GM19240 (cell line): Measurements from ENCODE around the gene TIMP1.
"Not testable (repeated sequence)": the region's sequence is repeated elsewhere in the genome, so short reads cannot be mapped to it uniquely, and the experiment has no call there.

Experiments
- DNase-seq: peaks from one replicate; pipeline ENCODE4 v3.0.0; 2011; ENCODE audit warnings: low spot score; ENCODE audit not compliant: insufficient read length

Gene TIMP1

GRCh38 chrX:47603125-47603524 lies 20.9 kb downstream of the TIMP1 start:
- not testable (repeated sequence) for DNase-seq

GRCh38 chrX:47605024-47605423 lies 22.8 kb downstream of the TIMP1 start:
- DNase-seq = no peak

DNA sequence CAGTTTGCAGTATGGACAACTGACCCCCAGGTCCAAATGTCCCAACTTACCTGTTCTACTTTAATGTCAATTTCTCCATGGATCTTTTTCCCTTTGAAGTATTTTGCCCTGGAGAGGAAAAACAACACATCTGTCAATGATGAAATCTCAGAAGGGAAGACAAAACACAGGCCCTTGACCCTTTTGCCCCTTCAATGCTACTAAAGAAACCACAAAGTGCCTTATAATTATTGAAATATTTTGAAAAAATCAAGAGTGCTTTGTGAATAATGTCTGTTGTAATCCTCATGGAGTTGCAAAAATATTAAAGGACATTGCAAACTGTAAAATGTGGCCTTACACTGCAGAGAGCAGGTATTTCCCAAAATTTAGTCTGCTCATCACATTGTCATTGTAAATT lies 24.9 kb downstream of the TIMP1 start:
- no peak for DNase-seq

DNA sequence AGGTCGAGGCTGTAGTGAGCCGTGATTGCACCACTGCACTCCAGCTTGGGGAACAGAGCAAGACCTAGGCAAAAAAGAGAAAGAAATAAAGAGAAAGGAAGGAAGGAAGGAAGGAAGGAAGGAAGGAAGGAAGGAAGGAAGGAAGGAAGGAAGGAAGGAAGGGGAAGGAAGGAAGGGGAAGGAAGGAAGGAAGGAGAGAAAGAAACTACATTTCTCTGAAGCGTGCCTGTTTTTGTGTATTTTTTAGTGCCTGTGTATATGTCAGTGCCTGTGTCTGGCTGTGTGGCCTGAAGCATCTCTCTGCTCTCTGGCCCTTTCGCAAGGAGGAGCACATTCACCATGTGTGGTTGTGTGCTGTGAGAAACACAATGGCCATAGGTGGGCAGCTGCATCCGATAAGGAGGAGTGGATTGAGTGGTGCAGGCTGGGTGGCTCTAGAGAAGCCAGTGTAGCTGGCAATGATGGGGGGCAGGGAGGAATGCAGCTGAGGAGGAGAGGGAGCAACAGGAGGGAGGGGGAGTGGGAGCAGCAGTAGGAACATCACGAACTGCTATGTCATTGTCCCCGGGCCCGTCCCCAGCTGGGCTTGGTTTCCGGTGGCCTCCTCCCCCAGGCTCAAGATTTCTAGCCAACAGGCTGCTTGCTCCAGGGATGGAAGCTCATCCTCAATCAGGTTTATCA lies 26.0 kb downstream of the TIMP1 start:
- no peak for DNase-seq

DNA sequence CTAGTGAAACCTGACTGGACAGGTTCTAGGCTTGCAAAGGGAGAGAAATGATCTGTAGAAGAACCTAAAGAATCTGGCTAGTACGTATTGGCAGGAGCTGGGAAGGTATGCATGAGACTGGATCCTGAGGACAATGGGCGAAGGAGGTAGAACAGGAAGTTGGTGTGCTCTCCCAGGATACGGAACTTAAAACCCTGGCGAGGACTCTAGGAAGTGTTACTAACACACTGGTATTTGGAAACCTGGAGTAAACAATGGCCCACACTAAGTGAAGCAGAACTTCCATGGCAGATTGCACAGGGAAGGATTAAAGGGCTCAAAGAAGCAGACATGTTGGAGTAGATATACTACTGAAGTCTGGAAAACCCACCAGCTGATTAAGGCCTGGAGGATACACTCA lies 28.3 kb downstream of the TIMP1 start:
- DNase-seq = no peak

GRCh38 chrX:47611489-47611888 lies 29.3 kb downstream of the TIMP1 start:
- DNase-seq = no peak

DNA sequence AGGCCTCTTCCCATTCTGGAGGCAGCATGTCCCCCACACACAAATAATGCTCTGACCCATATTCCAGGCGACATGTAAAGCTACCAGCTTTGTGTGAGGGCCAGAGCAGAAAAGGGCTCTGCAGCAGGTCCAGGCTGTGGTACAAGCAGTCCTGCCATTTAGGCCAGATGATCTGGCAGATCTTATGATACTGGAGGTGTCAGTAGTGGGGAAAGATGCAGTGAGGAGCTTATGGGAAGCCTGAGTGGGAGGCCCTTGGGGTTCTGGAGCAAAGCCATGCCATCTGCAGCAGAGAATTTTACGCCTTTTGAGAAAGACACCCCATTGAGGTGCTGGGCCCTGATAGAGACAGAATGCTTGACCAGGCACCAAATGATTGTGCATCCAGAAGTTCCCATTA lies 29.7 kb downstream of the TIMP1 start:
- DNase-seq = no peak

DNA sequence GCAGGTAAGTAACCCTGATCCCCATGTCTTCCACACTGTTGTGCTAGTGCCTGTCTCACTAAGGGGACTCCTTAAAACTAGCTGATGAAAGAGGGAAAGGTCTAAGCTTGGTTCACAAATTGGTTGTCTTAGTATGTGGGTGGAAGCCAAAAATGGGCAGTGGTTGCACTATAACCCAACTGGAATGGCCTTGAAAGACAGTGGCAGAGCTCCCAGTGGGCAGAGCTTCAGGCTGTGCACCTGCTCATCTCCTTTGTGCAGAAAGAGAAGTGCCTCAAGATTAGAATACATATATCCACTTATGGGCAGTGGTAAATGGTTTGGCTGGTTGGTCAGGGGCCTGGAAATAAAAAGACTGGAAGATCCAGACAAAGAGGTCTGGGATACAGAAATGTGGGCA lies 30.2 kb downstream of the TIMP1 start:
- no peak for DNase-seq

- no peak for DNase-seq
Measured at GRCh38 chrX:47613082-47613481, 30.8 kb downstream of the TIMP1 start.

- no peak for DNase-seq
Measured at GRCh38 chrX:47614618-47615017, 32.4 kb downstream of the TIMP1 start.

DNA sequence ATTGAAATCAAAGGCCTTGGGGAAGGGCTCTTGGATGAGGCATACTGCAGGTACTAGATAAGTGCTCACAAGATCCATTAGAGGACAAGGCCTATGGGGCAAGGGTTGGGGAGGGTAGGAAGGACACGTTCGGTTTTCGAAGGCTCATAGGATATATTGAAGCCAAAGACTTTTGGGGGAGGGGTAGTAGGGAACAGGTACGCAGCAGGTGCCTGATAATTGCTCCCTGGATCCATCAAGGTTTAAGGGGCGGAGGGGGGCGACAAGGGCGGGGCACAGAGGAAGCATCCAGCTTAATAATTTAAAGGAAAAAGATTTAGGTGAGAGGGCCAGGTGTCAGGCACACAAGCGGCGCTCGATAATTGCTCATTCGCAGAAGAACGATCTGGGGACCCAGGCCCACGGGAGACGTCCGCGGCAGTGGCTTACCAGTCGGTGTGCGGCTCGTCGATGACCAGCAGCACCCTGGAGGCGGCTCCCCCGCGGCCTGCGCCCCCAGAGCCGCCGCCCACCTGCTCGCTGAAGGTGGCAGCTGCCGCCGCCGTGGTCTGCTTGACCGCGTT lies 36.8 kb downstream of the TIMP1 start:
- no peak for DNase-seq

GRCh38 chrX:47619486-47620302 lies 37.5 kb downstream of the TIMP1 start, which contains the start of gene SYN1:
TSS of gene SYN1 (minus strand) at chrX:47619857. CDS start at chrX:47619728, 129 bp downstream.
- peak; percentile 76 for DNase-seq

DNA sequence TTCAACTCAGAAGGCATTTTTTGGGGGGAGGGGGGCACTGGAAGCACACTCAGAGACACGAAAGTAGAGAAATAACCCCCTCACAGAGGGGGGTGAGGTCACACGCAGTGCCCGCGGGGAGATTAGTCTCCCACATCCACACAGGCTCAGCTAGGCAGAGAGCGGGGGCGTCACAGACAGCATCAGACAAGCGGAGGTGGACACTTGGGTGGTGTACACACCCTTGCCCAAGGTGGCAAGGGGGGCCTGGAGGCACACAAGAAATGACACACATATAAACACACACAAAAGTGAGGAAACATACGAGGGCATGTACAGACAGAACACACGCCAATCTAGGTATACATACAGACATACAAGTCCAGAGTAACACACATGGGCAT lies 38.1 kb downstream of the TIMP1 start:
- no peak for DNase-seq

GRCh38 chrX:47621851-47622250 lies 39.6 kb downstream of the TIMP1 start:
- DNase-seq = no peak

GRCh38 chrX:47623540-47624027 lies 41.3 kb downstream of the TIMP1 start:
- no peak for DNase-seq

- DNase-seq = no peak
Measured at GRCh38 chrX:47625365-47625764, 43.1 kb downstream of the TIMP1 start.

- DNase-seq = no peak
Measured at GRCh38 chrX:47628982-47629381, 46.7 kb downstream of the TIMP1 start.

- no peak for DNase-seq
Measured at GRCh38 chrX:47629419-47630200, 47.4 kb downstream of the TIMP1 start, which contains the start of gene CFP. TSS of gene CFP (minus strand) at chrX:47629930. CDS start at chrX:47629844, 86 bp downstream.

DNA sequence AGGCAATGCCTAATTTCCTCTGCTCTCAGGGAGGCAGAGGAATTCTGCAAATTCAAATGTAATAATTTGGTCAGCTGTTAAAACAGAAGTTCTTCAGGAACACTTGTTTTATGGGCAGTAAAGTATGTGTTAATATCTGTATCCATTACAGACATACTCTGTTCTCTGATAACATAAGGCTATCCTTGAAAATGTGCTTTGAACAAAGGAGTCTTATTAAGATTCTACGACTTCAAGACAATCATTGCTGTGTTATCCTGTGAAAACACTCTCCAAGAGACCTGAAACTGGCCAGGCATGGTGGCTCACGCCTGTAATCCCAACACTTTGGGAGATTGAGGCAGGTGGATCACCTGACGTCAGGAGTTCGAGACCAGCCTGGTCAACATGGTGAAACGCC lies 49.4 kb downstream of the TIMP1 start:
- DNase-seq = no peak

- DNase-seq = no peak
Measured at GRCh38 chrX:47632666-47633065, 50.4 kb downstream of the TIMP1 start.
